Liver (tissue), 9 donors: Measurements from ENCODE around the gene RFC3. TPM values are rescaled to one million over a fixed set of nuclear protein-coding genes. Genes with fewer than 3 reads are reported as not detected.

Experiments
- DNase-seq: peaks from one replicate; pipeline ENCODE4 v3.0.0-alpha.2; 2017; ENCODE audit warnings: low spot score
- H3K27ac ChIP-seq, 2 donors: one replicate each; pipeline ENCODE4 v1.7.0; 2013; ENCODE audit warnings: inconsistent platforms in 2 of 2, low read length in 2 of 2, control low read depth in 1 of 2, low read depth in 1 of 2, mild to moderate bottlenecking in 1 of 2
- H3K27me3 ChIP-seq, 4 donors: one replicate each; pipeline versions ENCODE4 v1.6.1 to v1.7.0; 2013; ENCODE audit warnings: low read length in 3 of 4, inconsistent platforms in 1 of 4, mild to moderate bottlenecking in 1 of 4, moderate library complexity in 1 of 4; ENCODE audit not compliant: control insufficient read depth in 4 of 4, insufficient read depth in 4 of 4
- H3K36me3 ChIP-seq, 4 donors: one replicate each; pipeline versions ENCODE4 v1.6.1 to v1.7.0; 2013; ENCODE audit warnings: low read length in 3 of 4, mild to moderate bottlenecking in 3 of 4, low read depth in 1 of 4, moderate library complexity in 1 of 4; ENCODE audit not compliant: control insufficient read depth in 4 of 4, insufficient read depth in 3 of 4
- H3K4me1 ChIP-seq, 4 donors: one replicate each; pipeline versions ENCODE4 v1.6.1 to v1.7.0; 2013; ENCODE audit warnings: low read length in 3 of 4, mild to moderate bottlenecking in 3 of 4, moderate library complexity in 1 of 4; ENCODE audit not compliant: control insufficient read depth in 4 of 4, insufficient read depth in 4 of 4
- H3K4me3 ChIP-seq, 3 donors: one replicate each; pipeline versions ENCODE4 v1.6.1 to v1.7.0; 2013; ENCODE audit warnings: low read length in 3 of 3, control low read depth in 1 of 3, low read depth in 1 of 3, mild to moderate bottlenecking in 1 of 3
- H3K9ac ChIP-seq, 2 donors: one replicate each; pipeline ENCODE4 v1.7.0; 2013; ENCODE audit warnings: low read length in 2 of 2, mild to moderate bottlenecking in 2 of 2, moderate library complexity in 2 of 2, control low read depth in 1 of 2, low read depth in 1 of 2
- H3K9me3 ChIP-seq, 4 donors: one replicate each; pipeline versions ENCODE4 v1.6.1 to v1.7.0; 2013; ENCODE audit warnings: low read length in 3 of 4; ENCODE audit not compliant: control insufficient read depth in 4 of 4
- ATF3 ChIP-seq: IDR thresholded peaks from 2 replicates; pipeline ENCODE4 v1.6.1; 2016; ENCODE audit warnings: antibody characterized with exemption
- EGR1 ChIP-seq, 2 donors: IDR thresholded peaks; 2 replicates each; pipeline ENCODE4 v1.6.1; 2016 to 2018; ENCODE audit warnings: antibody characterized with exemption in 2 of 2, low read depth in 2 of 2
- FOXA1 ChIP-seq: IDR thresholded peaks from 2 replicates; pipeline ENCODE4 v1.6.1; 2016; ENCODE audit warnings: antibody characterized with exemption
- FOXA2 ChIP-seq: IDR thresholded peaks from 2 replicates; pipeline ENCODE4 v1.6.1; 2016; ENCODE audit warnings: antibody characterized with exemption
- GABPA ChIP-seq, 2 donors: IDR thresholded peaks in 1 of 2; conservative IDR thresholded peaks in 1 of 2; 2 replicates each; pipeline ENCODE4 v1.6.1; 2016; ENCODE audit warnings: antibody characterized with exemption in 2 of 2, mild to moderate bottlenecking in 1 of 2, moderate library complexity in 1 of 2
- JUND ChIP-seq, 2 donors: IDR thresholded peaks; 2 replicates each; pipeline ENCODE4 v1.6.1; 2016; ENCODE audit warnings: antibody characterized with exemption in 2 of 2
- MAX ChIP-seq: IDR thresholded peaks from 2 replicates; pipeline ENCODE4 v1.6.1; 2016; ENCODE audit warnings: antibody characterized with exemption
- RAD21 ChIP-seq, 2 donors: IDR thresholded peaks; 2 replicates each; pipeline ENCODE4 v1.6.1; 2016; ENCODE audit warnings: antibody characterized with exemption in 2 of 2, mild to moderate bottlenecking in 2 of 2
- REST ChIP-seq: IDR thresholded peaks from 2 replicates; pipeline ENCODE4 v1.6.1; 2016; ENCODE audit warnings: antibody characterized with exemption, mild to moderate bottlenecking
- RXRA ChIP-seq, 2 donors: IDR thresholded peaks; 2 replicates each; pipeline ENCODE4 v1.6.1; 2017 to 2018; ENCODE audit warnings: antibody characterized with exemption in 2 of 2, mild to moderate bottlenecking in 1 of 2
- SP1 ChIP-seq: IDR thresholded peaks from 2 replicates; pipeline ENCODE4 v1.6.1; 2018; ENCODE audit warnings: antibody characterized with exemption, mild to moderate bottlenecking
- TAF1 ChIP-seq: conservative IDR thresholded peaks from 2 replicates; pipeline ENCODE4 v1.6.1; 2016; ENCODE audit warnings: antibody characterized with exemption, mild to moderate bottlenecking
- YY1 ChIP-seq: IDR thresholded peaks from 2 replicates; pipeline ENCODE4 v1.6.1; 2016; ENCODE audit warnings: antibody characterized with exemption, mild to moderate bottlenecking
- WGBS: extraction: QIAGEN DNeasy Blood & Tissue Kit; methylation state at CpG from one replicate; pipeline ENCODE4 v1.1.7; 2013; 5-methylcytosine and 5-hydroxymethylcytosine counted together
- polyA plus RNA-seq, 2 donors: library from polyadenylated mRNA; stranded (reverse) in 1 of 2; unstranded in 1 of 2; fragments of 200-250 nt in 1 of 2; fragments of >200 nt in 1 of 2; fragmentation: Nextera tagmentation in 1 of 2; extraction: Ambion mirVana in 1 of 2; gene quantifications; one replicate each; pipeline versions ENCODE4 v1.2.1 to v1.2.3, GENCODE V29; 2013 to 2015
- total RNA-seq, 2 donors: library from RNA; depleted of rRNA; stranded (reverse); fragments of >200 nt; gene quantifications; one replicate each; pipeline ENCODE4 v1.2.3, GENCODE V29; 2014
- donor health status: healthy.
- donor health status: healthy.
- donor health status: healthy.
- donor health status: healthy.
- donor health status: healthy.

RFC3 gene
- total and polyA plus RNA-seq, 4 donors, result 1.9 to 19.1 (median 3.0) TPM

GRCh38 chr13:33875618-33876401, 57.9 kb downstream of the RFC3 start:
- DNase-seq, result no peak

GRCh38 chr13:33876716-33877394, 58.9 kb downstream of the RFC3 start:
- TF ChIP-seq EGR1 (IDR thresholded peaks at IDR 0.05; ENCODE audit: low read depth in 2 of 2) (no peak), RXRA (IDR thresholded peaks at IDR 0.05) (no peak), RAD21 (IDR thresholded peaks at IDR 0.05) (no peak), TAF1 (no peak), FOXA2 (no peak), SP1 (no peak), FOXA1 (no peak), ATF3 (no peak), GABPA (IDR thresholded peaks at IDR 0.05 in 1 of 2, conservative IDR thresholded peaks at IDR 0.05 in 1 of 2) (no peak)
- Histone ChIP-seq H3K27me3 (no peaks in the 10 kb centered on the region), H3K27ac (no peak overlapping the region), H3K4me3 (no peak overlapping the region), H3K36me3 (peaks cover 0 to 2% (median 0%) of the 10 kb centered on the region in 4 donors), H3K9ac (no peak overlapping the region), H3K9me3 (no peaks in the 10 kb centered on the region), H3K4me1 (peaks cover 0 to 5% (median 3%) of the 10 kb centered on the region in 4 donors)
- DNase-seq, result no peak
- 86% methylated on average over 5 of the region's 5 CpGs for WGBS

More at GRCh38 chr13:33875618-33876401, 57.9 kb downstream of the RFC3 start:
- Histone ChIP-seq H3K4me3 (no peak overlapping the region), H3K36me3 (peaks cover 0 to 2% (median 0%) of the 10 kb centered on the region in 4 donors), H3K9me3 (no peaks in the 10 kb centered on the region), H3K27me3 (no peaks in the 10 kb centered on the region), H3K9ac (no peak overlapping the region), H3K27ac (no peak overlapping the region), H3K4me1 (peaks cover 4 to 14% (median 13%) of the 10 kb centered on the region in 4 donors)
- WGBS, result 81% methylated on average over 10 of the region's 10 CpGs
- TF ChIP-seq YY1 (no peak), TAF1 (no peak), RAD21 (IDR thresholded peaks at IDR 0.05) (no peak), FOXA1 (no peak)

- H3K4me3 ChIP-seq, result no peak overlapping the region
- H3K9ac ChIP-seq, result no peak overlapping the region
- TF ChIP-seq YY1 (no peak), TAF1 (no peak), FOXA2 (no peak), REST (no peak), SP1 (no peak), RAD21 (IDR thresholded peaks at IDR 0.05) (no peak), MAX (no peak), JUND (IDR thresholded peaks at IDR 0.05) (no peak), GABPA (IDR thresholded peaks at IDR 0.05 in 1 of 2, conservative IDR thresholded peaks at IDR 0.05 in 1 of 2) (no peak)
- 82% methylated on average over 2 of the region's 2 CpGs for WGBS
- H3K9me3 ChIP-seq, result no peaks in the 10 kb centered on the region
- peaks cover 0 to 3% (median 0%) of the 10 kb centered on the region in 4 donors for H3K4me1 ChIP-seq
- no peak for DNase-seq
- no peaks in the 10 kb centered on the region for H3K27me3 ChIP-seq
- H3K27ac ChIP-seq, result no peak overlapping the region
- peaks cover 0 to 2% (median 0%) of the 10 kb centered on the region in 4 donors for H3K36me3 ChIP-seq
These were observed 61.2 kb downstream of the RFC3 start for GRCh38 chr13:33879118-33879517.
